HCT116 (cell line): ENCODE data around the gene CAVIN1.

Experiments used
- CEBPB ChIP-seq: IDR thresholded peaks from 2 replicates; pipeline ENCODE4 v1.6.1; 2012; ENCODE audit warnings: low read depth
- CTCF ChIP-seq, 3 experiments: fragments of 200-600 bp in 1 of 3; sonication (generic) in 1 of 3; IDR thresholded peaks in 2 of 3; conservative IDR thresholded peaks in 1 of 3; 2 replicates each; pipeline ENCODE4 v1.5.1; 2012 to 2017; ENCODE audit warnings: low read depth in 2 of 3, low read length in 2 of 3, antibody characterized with exemption in 1 of 3, borderline replicate concordance in 1 of 3, control low read depth in 1 of 3, mild to moderate bottlenecking in 1 of 3, mixed read lengths in 1 of 3, mixed run types in 1 of 3, moderate library complexity in 1 of 3; ENCODE audit not compliant: insufficient read depth in 1 of 3
- ELF1 ChIP-seq: IDR thresholded peaks from 2 replicates; pipeline ENCODE4 v1.6.1; 2012; ENCODE audit warnings: low read depth, borderline replicate concordance
- EZH2 ChIP-seq: fragments of 200-600 bp; sonication (generic); IDR thresholded peaks from 2 replicates; pipeline ENCODE4 v1.6.1; 2017; ENCODE audit warnings: antibody characterized with exemption, mixed run types
- POLR2A ChIP-seq: IDR thresholded peaks from 2 replicates; pipeline ENCODE4 v1.7.0; 2011; ENCODE audit warnings: borderline replicate concordance; ENCODE audit not compliant: insufficient read depth, insufficient read length; ENCODE audit errors: extremely low read depth
- POLR2AphosphoS5 ChIP-seq: IDR thresholded peaks from 2 replicates; pipeline ENCODE4 v1.6.1; 2011; ENCODE audit warnings: mild to moderate bottlenecking, low read depth, low read length, moderate library complexity
- RAD21 ChIP-seq: IDR thresholded peaks from 2 replicates; pipeline ENCODE4 v1.6.1; 2012; ENCODE audit warnings: low read depth, mild to moderate bottlenecking
- REST ChIP-seq: IDR thresholded peaks from 2 replicates; pipeline ENCODE4 v1.6.1; 2012; ENCODE audit warnings: low read depth
- SRF ChIP-seq: IDR thresholded peaks from 2 replicates; pipeline ENCODE4 v1.6.1; 2012; ENCODE audit warnings: low read depth
- YY1 ChIP-seq: IDR thresholded peaks from 2 replicates; pipeline ENCODE4 v1.6.1; 2011; ENCODE audit warnings: low read length, low read depth, moderate library complexity, mild to moderate bottlenecking; ENCODE audit not compliant: insufficient replicate concordance; ENCODE audit errors: extremely low read depth
- ZBTB33 ChIP-seq: IDR thresholded peaks from 2 replicates; pipeline ENCODE4 v1.6.1; 2011; ENCODE audit warnings: mild to moderate bottlenecking, low read length, moderate library complexity; ENCODE audit not compliant: insufficient replicate concordance; ENCODE audit errors: extremely low read depth
- ZFX ChIP-seq: fragments of 450-650 bp; IDR thresholded peaks from 2 replicates; pipeline ENCODE4 v1.6.1; 2017
- ZNF274 ChIP-seq: fragments of 200-500 bp; sonication (Bioruptor generic); IDR thresholded peaks from 2 replicates; pipeline ENCODE4 v1.6.1; 2014; ENCODE audit warnings: mild to moderate bottlenecking, low read depth, low read length, inconsistent platforms

DNA sequence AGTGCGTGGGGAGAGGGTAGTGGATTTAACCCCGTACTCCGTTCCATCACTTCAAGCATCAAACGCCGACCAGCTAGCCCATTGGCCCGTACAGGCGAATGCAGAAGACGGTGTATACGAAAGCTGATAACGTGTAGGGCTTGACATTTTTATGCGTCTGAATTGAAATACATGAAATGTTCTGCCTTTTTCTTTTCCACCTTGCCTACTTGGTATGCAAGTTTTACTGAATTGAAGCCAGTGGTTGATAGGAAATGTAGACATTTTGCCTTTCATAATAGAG lies 34.0 kb downstream of the CAVIN1 start:
- TF ChIP-seq CTCF (IDR thresholded peaks at IDR 0.05 in 2 of 3, conservative IDR thresholded peaks at IDR 0.05 in 1 of 3; ENCODE audit: borderline replicate concordance in 1 of 3, insufficient read depth in 1 of 3, low read depth in 2 of 3, low read length in 2 of 3) (no peak), REST (no peak), POLR2AphosphoS5 (no peak), ZNF274 (no peak), RAD21 (no peak), POLR2A (no peak), SRF (no peak), ZFX (no peak), ZBTB33 (no peak), CEBPB (no peak), EZH2 (no peak), YY1 (no peak), ELF1 (no peak)
